Thyroid gland (tissue), 4 donors: ENCODE data around the gene CCDC97.

Source experiments
- POLR2A ChIP-seq, 2 donors: fragments of 450-650 bp; IDR thresholded peaks; one replicate each; pipeline ENCODE4 v1.6.1; 2017; ENCODE audit warnings: antibody characterized with exemption in 2 of 2, mild to moderate bottlenecking in 2 of 2, moderate library complexity in 1 of 2
- TF ChIP-seq, protein P1 (sequence below), 6 experiments: fragments of 200-600 bp in 3 of 6; fragments of 450-650 bp in 3 of 6; sonication (generic) in 3 of 6; IDR thresholded peaks; one replicate each; pipeline ENCODE4 v1.5.1; 2016 to 2019; ENCODE audit warnings: antibody characterized with exemption in 6 of 6, mild to moderate bottlenecking in 2 of 6, inconsistent platforms in 1 of 6, moderate library complexity in 1 of 6

DNA sequence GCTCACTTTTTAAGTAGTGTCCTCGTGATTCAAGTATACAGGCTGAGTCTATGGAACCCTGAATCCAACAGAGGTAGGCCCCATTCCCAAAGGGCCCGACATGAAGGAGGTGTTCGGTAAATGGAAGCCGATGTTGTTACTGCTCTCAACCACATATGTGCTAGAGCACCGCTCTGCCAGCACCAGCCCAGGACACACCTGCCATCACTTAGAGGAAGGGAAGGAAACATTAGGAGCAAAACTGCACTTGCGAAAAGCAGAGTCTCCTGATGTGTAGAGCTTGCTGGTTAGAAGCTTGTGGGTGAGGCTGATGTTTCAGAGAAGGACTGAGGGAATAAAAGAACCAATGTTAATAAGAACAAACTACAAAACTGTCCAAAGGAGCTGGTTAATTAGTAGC lies 9.4 kb upstream of the CCDC97 start:
- TF ChIP-seq, protein P1, sequence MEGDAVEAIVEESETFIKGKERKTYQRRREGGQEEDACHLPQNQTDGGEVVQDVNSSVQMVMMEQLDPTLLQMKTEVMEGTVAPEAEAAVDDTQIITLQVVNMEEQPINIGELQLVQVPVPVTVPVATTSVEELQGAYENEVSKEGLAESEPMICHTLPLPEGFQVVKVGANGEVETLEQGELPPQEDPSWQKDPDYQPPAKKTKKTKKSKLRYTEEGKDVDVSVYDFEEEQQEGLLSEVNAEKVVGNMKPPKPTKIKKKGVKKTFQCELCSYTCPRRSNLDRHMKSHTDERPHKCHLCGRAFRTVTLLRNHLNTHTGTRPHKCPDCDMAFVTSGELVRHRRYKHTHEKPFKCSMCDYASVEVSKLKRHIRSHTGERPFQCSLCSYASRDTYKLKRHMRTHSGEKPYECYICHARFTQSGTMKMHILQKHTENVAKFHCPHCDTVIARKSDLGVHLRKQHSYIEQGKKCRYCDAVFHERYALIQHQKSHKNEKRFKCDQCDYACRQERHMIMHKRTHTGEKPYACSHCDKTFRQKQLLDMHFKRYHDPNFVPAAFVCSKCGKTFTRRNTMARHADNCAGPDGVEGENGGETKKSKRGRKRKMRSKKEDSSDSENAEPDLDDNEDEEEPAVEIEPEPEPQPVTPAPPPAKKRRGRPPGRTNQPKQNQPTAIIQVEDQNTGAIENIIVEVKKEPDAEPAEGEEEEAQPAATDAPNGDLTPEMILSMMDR (IDR thresholded peaks at IDR 0.05) = no peak
- TF ChIP-seq POLR2A (IDR thresholded peaks at IDR 0.05) = no peak
